Measurements from ENCODE around the gene SUGCT.

The SUGCT gene

DNA sequence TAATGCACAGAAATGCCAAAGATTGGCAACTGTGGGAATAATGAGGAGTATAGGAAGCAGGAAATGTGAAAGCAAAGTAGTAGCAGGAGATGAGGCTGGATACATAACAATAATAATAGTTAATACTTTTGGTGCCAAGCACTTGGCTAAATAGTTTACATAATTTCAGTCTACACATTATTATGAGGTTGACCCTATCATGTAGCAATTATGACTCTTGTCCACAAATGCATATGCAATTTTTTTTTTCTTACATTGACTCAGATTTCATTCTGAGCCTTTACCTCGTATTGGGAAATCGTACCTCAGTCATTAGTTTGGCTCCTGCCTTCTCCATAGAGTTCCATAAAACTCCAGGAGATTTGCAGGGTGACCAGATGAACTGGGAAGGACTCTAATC is 219.9 kb downstream of the SUGCT start:
- no peak overlapping the region for H3K9ac ChIP-seq (ENCODE audit: low read length in 2 of 2)
- H3K4me1 ChIP-seq (ENCODE audit: control insufficient read depth, insufficient read depth, low read length): no peaks in the 10 kb centered on the region
- no peak overlapping the region for H3K27ac ChIP-seq (ENCODE audit: low read length)
- no peaks in the 10 kb centered on the region for H3K9me3 ChIP-seq (ENCODE audit: control insufficient read depth in 2 of 2, low read length in 2 of 2)
- H3K27me3 ChIP-seq (ENCODE audit: control insufficient read depth in 1 of 2, insufficient read depth in 2 of 2, low read length in 2 of 2): no peaks in the 10 kb centered on the region
- H3K36me3 ChIP-seq (ENCODE audit: control insufficient read depth in 2 of 2, insufficient read depth in 2 of 2, low read length in 2 of 2): no peaks in the 10 kb centered on the region
- H3K4me3 ChIP-seq (ENCODE audit: low read length in 2 of 2): no peak overlapping the region

DNA sequence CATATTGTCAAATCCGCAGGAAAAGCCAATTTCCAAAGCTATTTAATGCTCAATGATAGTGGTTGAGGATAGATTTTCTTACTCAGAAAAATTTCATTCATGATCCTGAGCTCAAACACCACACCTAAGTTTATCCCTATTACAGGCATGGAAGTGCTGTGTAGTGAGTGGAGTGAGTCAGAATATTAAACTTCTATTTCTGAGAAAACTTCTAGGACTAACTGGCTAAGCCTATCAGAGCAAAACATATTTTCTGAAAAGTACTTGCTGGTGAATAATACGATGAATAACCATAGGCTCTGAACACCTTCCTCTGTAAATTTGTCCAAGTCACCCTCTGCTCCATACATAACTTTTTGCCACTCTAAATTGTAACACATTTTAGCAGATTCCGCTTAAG is 221.5 kb downstream of the SUGCT start:
- H3K36me3 ChIP-seq (ENCODE audit: control insufficient read depth in 2 of 2, insufficient read depth in 2 of 2, low read length in 2 of 2): no peaks in the 10 kb centered on the region
- no peaks in the 10 kb centered on the region for H3K27me3 ChIP-seq (ENCODE audit: control insufficient read depth in 1 of 2, insufficient read depth in 2 of 2, low read length in 2 of 2)
- no peak overlapping the region for H3K4me3 ChIP-seq (ENCODE audit: low read length in 2 of 2)
- H3K4me1 ChIP-seq (ENCODE audit: control insufficient read depth, insufficient read depth, low read length): no peaks in the 10 kb centered on the region
- no peak overlapping the region for H3K9ac ChIP-seq (ENCODE audit: low read length in 2 of 2)
- no peak overlapping the region for H3K27ac ChIP-seq (ENCODE audit: low read length)
- H3K9me3 ChIP-seq (ENCODE audit: control insufficient read depth in 2 of 2, low read length in 2 of 2): no peaks in the 10 kb centered on the region

DNA sequence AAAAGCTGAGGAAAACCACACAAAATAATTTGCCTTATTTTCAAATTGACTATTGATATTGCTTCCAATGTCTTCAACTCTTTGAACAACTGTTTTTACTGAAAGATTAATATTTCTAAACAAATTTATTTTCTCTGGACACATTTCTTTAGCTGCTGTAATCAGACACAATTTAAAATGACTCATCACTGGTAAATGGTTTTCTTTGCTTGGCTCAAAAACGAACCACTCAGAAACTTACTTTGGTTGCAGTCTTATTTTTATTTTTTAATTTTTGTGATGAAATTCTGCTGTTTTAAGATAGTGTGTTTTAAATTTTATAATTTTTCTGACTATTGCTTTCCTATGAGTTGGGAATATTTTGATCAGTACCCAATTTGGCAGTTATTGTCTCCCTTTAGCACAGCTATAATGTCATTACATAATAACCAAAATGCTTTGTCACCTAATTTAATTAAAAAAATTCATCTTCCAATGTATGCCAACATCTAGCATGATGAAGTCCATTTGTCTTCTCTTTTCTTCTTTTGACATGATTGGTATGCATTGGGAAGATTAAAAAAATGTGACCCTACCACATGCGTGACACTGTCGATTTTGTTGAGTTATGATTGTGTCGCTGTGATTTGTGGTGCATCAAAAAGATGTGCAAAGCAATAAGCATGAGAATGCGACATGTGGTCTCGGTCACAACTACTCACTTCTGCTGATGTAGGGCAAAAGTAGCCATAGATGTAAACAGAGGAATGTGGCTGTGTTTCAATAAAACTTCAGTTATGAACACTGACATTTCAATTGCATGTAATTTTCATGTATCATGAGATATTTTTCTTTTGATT is 222.3 kb downstream of the SUGCT start:
- Histone ChIP-seq H3K4me3 (ENCODE audit: low read length in 2 of 2) (no peak overlapping the region), H3K36me3 (ENCODE audit: control insufficient read depth in 2 of 2, insufficient read depth in 2 of 2, low read length in 2 of 2) (no peaks in the 10 kb centered on the region)

DNA sequence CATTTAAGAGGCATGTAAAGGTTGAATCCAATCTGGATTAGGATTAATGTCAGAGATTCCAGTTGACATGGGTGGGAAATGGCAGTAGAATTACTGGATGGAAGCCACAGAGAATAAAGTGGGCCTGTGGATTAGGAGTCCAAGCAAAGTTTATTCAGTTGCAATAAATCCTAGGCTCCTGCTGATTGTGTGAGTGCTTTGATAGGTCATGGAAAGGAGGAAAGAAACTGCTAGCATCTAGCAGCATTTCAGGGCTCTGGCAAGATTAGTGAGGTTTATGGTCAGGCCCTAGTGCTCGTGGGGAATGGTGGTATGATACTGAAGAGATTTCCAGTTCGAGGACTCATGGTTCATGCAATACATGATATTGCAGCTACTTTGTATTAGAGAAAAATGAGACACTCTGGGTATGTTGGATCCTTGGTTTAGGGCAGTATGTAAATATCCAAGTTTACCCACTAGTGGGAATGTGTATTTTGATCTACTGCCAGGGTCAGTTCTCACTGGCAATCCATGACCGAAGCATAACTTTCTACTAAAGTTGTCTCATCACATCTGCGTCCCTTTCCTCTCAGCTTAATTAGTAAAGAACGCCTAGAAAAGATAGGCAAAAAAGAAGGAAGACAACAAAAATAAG is 235.0 kb downstream of the SUGCT start:
- H3K4me1 ChIP-seq (ENCODE audit: control insufficient read depth, insufficient read depth, low read length): no peaks in the 10 kb centered on the region
- H3K9ac ChIP-seq (ENCODE audit: low read length in 2 of 2): no peak overlapping the region

More for the DNA sequence above, 222.3 kb downstream of the SUGCT start:
- Histone ChIP-seq H3K27ac (ENCODE audit: low read length) (no peak overlapping the region), H3K9ac (ENCODE audit: low read length in 2 of 2) (no peak overlapping the region), H3K4me1 (ENCODE audit: control insufficient read depth, insufficient read depth, low read length) (no peaks in the 10 kb centered on the region), H3K9me3 (ENCODE audit: control insufficient read depth in 2 of 2, low read length in 2 of 2) (no peaks in the 10 kb centered on the region), H3K27me3 (ENCODE audit: control insufficient read depth in 1 of 2, insufficient read depth in 2 of 2, low read length in 2 of 2) (no peaks in the 10 kb centered on the region)

DNA sequence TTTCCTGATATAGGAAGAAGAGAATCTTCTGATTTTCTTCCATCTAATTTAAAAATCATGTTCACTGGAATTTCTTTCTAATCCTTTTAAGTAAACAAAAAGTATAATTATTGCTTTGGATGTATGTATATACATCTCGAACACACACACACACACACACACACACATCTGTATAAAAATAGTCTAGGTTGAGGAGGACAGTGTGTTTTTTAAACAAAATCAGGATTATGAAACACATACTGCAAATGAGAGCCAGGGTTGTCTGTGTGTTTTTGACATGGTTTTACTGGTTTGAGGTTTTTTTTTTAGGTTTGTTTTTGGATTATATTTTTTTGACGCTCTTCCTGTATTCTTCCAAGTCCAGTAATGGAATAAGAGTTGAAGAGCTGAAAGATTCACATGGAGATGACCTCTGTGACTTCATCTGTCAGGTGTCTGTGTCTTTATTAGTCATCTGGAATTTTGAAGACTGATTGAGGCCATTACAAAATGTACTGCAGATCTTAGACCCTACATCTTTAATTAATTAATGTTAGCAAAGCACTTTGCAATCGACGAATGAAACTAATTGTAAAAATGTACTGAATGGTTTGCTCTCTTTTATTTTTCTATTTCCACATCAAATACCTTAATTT is 237.1 kb downstream of the SUGCT start:
- Histone ChIP-seq H3K9ac (ENCODE audit: low read length in 2 of 2) (no peak overlapping the region), H3K27ac (ENCODE audit: low read length) (no peak overlapping the region), H3K36me3 (ENCODE audit: control insufficient read depth in 2 of 2, insufficient read depth in 2 of 2, low read length in 2 of 2) (no peaks in the 10 kb centered on the region), H3K4me3 (ENCODE audit: low read length in 2 of 2) (no peak overlapping the region), H3K4me1 (ENCODE audit: control insufficient read depth, insufficient read depth, low read length) (no peaks in the 10 kb centered on the region), H3K9me3 (ENCODE audit: control insufficient read depth in 2 of 2, low read length in 2 of 2) (no peaks in the 10 kb centered on the region), H3K27me3 (ENCODE audit: control insufficient read depth in 1 of 2, insufficient read depth in 2 of 2, low read length in 2 of 2) (no peaks in the 10 kb centered on the region)

More for the DNA sequence above, 235.0 kb downstream of the SUGCT start:
- Histone ChIP-seq H3K27ac (ENCODE audit: low read length) (no peak overlapping the region), H3K36me3 (ENCODE audit: control insufficient read depth in 2 of 2, insufficient read depth in 2 of 2, low read length in 2 of 2) (no peaks in the 10 kb centered on the region), H3K27me3 (ENCODE audit: control insufficient read depth in 1 of 2, insufficient read depth in 2 of 2, low read length in 2 of 2) (no peaks in the 10 kb centered on the region), H3K9me3 (ENCODE audit: control insufficient read depth in 2 of 2, low read length in 2 of 2) (no peaks in the 10 kb centered on the region), H3K4me3 (ENCODE audit: low read length in 2 of 2) (no peak overlapping the region)

DNA sequence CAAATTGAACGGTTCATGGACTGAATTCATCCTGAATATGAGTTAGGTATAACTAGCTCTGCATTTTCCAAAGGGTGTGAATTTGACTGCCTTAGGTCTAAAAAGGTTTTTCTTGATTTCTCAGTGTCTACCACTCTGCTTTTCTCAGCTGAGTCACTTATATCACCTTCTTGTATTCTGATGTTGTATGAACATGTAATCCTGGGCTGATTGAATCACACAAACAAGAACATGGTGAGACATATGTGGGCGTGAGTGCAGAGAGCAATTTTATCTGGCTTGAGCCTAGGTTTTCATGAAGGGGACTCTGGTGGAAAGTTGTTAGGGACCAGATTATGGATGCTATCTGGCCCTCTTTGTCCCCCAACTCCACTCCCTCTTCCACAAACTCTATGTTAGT is 239.8 kb downstream of the SUGCT start:
- H3K9ac ChIP-seq (ENCODE audit: low read length in 2 of 2): no peak overlapping the region
- no peaks in the 10 kb centered on the region for H3K27me3 ChIP-seq (ENCODE audit: control insufficient read depth in 1 of 2, insufficient read depth in 2 of 2, low read length in 2 of 2)
- H3K36me3 ChIP-seq (ENCODE audit: control insufficient read depth in 2 of 2, insufficient read depth in 2 of 2, low read length in 2 of 2): no peaks in the 10 kb centered on the region
- H3K4me1 ChIP-seq (ENCODE audit: control insufficient read depth, insufficient read depth, low read length): no peaks in the 10 kb centered on the region
- no peak overlapping the region for H3K4me3 ChIP-seq (ENCODE audit: low read length in 2 of 2)
- no peak overlapping the region for H3K27ac ChIP-seq (ENCODE audit: low read length)
- H3K9me3 ChIP-seq (ENCODE audit: control insufficient read depth in 2 of 2, low read length in 2 of 2): no peaks in the 10 kb centered on the region

DNA sequence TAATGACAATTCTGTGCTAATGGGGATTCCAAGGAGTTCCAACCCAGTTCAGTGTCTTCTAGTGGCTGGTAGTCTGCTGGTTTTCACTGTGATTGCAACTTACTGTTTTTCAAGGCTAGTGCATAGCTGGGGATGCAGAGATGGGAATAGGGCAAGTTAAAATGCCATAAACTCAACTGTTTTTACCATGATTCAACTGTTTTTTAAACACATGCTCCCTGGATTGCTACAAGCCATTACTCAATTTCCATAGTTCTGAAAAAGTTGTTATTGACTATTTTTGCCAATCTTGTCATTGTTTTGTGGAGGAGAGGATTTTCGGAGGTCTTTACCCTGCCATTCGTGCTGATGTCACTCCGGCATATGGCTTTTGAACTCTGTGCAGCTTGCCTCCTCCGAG is 245.3 kb downstream of the SUGCT start:
- H3K9me3 ChIP-seq (ENCODE audit: control insufficient read depth in 2 of 2, low read length in 2 of 2): peaks cover 0 to 3% of the 10 kb centered on the region in 2 donors
- no peak overlapping the region for H3K4me3 ChIP-seq (ENCODE audit: low read length in 2 of 2)
- H3K9ac ChIP-seq (ENCODE audit: low read length in 2 of 2): no peak overlapping the region
- no peak overlapping the region for H3K27ac ChIP-seq (ENCODE audit: low read length)
- no peaks in the 10 kb centered on the region for H3K4me1 ChIP-seq (ENCODE audit: control insufficient read depth, insufficient read depth, low read length)
- H3K36me3 ChIP-seq (ENCODE audit: control insufficient read depth in 2 of 2, insufficient read depth in 2 of 2, low read length in 2 of 2): no peaks in the 10 kb centered on the region
- H3K27me3 ChIP-seq (ENCODE audit: control insufficient read depth in 1 of 2, insufficient read depth in 2 of 2, low read length in 2 of 2): no peaks in the 10 kb centered on the region

DNA sequence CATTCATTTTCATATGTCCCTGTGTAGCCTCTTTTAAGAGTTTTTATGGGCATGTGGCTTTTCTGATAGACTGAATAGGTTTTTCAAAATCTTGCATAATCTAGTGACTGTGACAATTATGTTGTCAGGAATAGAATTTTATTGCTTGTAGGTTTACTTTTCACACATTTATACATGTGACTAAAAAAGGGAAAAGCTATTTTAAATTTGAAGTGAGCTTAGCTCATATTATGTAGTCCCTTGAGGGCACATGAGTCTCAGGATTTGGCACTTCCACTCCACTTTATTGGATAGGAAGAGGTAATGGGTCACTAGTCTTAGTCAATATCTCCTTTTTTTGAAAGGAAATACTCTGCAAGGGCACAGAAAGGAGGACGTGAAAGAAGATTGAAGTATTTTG is 247.3 kb downstream of the SUGCT start:
- H3K4me1 ChIP-seq (ENCODE audit: control insufficient read depth, insufficient read depth, low read length): no peaks in the 10 kb centered on the region
- no peaks in the 10 kb centered on the region for H3K27me3 ChIP-seq (ENCODE audit: control insufficient read depth in 1 of 2, insufficient read depth in 2 of 2, low read length in 2 of 2)
- no peak overlapping the region for H3K9ac ChIP-seq (ENCODE audit: low read length in 2 of 2)
- no peaks in the 10 kb centered on the region for H3K36me3 ChIP-seq (ENCODE audit: control insufficient read depth in 2 of 2, insufficient read depth in 2 of 2, low read length in 2 of 2)
- H3K4me3 ChIP-seq (ENCODE audit: low read length in 2 of 2): no peak overlapping the region
- H3K27ac ChIP-seq (ENCODE audit: low read length): no peak overlapping the region
- peaks cover 0 to 3% of the 10 kb centered on the region in 2 donors for H3K9me3 ChIP-seq (ENCODE audit: control insufficient read depth in 2 of 2, low read length in 2 of 2)

DNA sequence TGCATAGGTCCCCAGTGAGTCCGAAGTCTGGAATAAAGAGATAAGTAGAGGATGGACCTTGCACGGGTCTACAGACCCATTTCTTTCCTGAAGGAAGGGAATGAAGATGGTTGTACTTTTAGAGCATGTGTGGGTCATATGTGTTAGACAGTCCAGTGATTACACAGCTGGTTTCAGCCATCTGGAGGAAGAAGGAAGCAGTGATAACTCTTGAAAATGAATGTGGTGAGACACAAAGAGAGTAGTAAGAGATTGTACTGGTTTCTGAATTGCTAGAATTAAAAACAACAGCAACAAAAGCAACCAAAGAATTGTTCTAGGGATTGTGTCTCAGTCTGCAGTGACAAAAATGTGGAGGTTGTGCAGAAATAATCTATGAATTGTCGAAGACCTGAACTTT is 258.9 kb downstream of the SUGCT start:
- Histone ChIP-seq H3K4me3 (ENCODE audit: low read length in 2 of 2) (no peak overlapping the region), H3K9me3 (ENCODE audit: control insufficient read depth in 2 of 2, low read length in 2 of 2) (no peaks in the 10 kb centered on the region), H3K27me3 (ENCODE audit: control insufficient read depth in 1 of 2, insufficient read depth in 2 of 2, low read length in 2 of 2) (no peaks in the 10 kb centered on the region), H3K9ac (ENCODE audit: low read length in 2 of 2) (no peak overlapping the region), H3K4me1 (ENCODE audit: control insufficient read depth, insufficient read depth, low read length) (no peaks in the 10 kb centered on the region), H3K36me3 (ENCODE audit: control insufficient read depth in 2 of 2, insufficient read depth in 2 of 2, low read length in 2 of 2) (no peaks in the 10 kb centered on the region), H3K27ac (ENCODE audit: low read length) (no peak overlapping the region)

DNA sequence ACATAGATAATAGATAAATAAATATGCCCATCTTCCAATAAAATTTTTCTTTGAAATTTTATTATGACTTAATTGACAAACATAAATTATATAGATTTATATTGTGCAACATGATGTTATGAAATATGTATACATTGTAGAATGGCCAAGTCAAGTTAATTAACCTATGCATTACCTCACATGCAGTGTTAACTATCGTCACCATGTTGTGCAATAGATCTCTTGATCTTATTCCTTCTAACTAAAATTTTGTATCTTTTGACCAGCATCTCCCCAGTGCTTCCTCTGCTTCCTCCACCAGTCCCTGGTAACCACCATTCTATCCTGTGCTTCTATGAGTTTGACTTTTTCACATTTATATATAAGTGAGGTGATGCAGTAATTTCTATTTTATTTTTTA is 259.6 kb downstream of the SUGCT start:
- Histone ChIP-seq H3K9me3 (ENCODE audit: control insufficient read depth in 2 of 2, low read length in 2 of 2) (no peaks in the 10 kb centered on the region), H3K36me3 (ENCODE audit: control insufficient read depth in 2 of 2, insufficient read depth in 2 of 2, low read length in 2 of 2) (no peaks in the 10 kb centered on the region), H3K27me3 (ENCODE audit: control insufficient read depth in 1 of 2, insufficient read depth in 2 of 2, low read length in 2 of 2) (no peaks in the 10 kb centered on the region), H3K4me3 (ENCODE audit: low read length in 2 of 2) (no peak overlapping the region), H3K9ac (ENCODE audit: low read length in 2 of 2) (no peak overlapping the region), H3K27ac (ENCODE audit: low read length) (no peak overlapping the region), H3K4me1 (ENCODE audit: control insufficient read depth, insufficient read depth, low read length) (no peaks in the 10 kb centered on the region)

DNA sequence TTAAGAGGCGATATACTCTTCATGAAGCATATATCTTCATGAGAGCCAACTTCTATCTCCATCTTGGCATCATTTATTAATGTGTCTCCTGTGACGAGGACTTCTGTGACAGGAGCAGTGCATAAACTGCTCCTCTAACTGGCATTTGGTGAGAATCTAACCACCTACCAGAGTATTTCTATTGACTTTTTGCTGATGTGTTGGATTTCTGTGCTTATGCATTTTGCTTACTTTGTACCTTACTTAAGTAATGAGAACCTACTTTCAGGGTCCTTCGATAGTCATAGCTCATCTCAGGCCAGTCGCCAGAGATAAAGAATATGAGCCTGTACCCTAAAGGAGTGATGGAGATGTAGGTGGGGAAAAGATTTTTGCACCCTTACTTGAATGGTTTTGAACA is 265.7 kb downstream of the SUGCT start:
- Histone ChIP-seq H3K4me1 (ENCODE audit: control insufficient read depth, insufficient read depth, low read length) (no peaks in the 10 kb centered on the region), H3K4me3 (ENCODE audit: low read length in 2 of 2) (no peak overlapping the region), H3K27ac (ENCODE audit: low read length) (no peak overlapping the region)

More for the DNA sequence above, 265.7 kb downstream of the SUGCT start:
- H3K36me3 ChIP-seq (ENCODE audit: control insufficient read depth in 2 of 2, insufficient read depth in 2 of 2, low read length in 2 of 2): no peaks in the 10 kb centered on the region
- no peaks in the 10 kb centered on the region for H3K9me3 ChIP-seq (ENCODE audit: control insufficient read depth in 2 of 2, low read length in 2 of 2)
- H3K9ac ChIP-seq (ENCODE audit: low read length in 2 of 2): no peak overlapping the region
- no peaks in the 10 kb centered on the region for H3K27me3 ChIP-seq (ENCODE audit: control insufficient read depth in 1 of 2, insufficient read depth in 2 of 2, low read length in 2 of 2)
